ENCODE measurements around the gene EXOC7. TPM values are rescaled to one million over a fixed set of nuclear protein-coding genes. Genes with fewer than 3 reads are reported as not detected.
"Not testable (repeated sequence)": the region's sequence is repeated elsewhere in the genome, so short reads cannot be mapped to it uniquely, and the experiment has no call there.

Gene EXOC7
- total RNA-seq, 1 donor from 2014 or later: 125 TPM

DNA sequence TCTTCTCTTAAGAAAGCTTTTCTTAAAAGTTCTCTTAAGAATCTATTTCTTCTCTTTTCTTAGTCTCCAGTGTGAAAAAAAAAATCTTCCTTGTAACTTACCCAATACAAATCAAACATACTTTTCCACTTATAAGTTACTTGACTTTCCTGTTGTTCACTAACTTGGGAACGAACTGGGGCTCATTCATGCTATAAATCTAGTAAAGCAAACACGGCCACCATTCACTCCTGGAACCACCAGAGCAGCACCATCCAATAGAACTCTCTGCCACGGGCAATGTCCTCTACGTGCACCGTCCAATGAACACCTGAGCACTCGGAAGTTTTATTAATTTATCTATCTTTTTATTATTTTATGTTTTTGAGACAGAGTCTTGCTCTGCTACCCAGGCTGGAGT is 52.0 kb downstream of the EXOC7 start:
- ATAC-seq: no peak
- intact Hi-C loops (cut with DNase I): no loop called here
- DNase-seq (ENCODE audit: low spot score): no peak

DNA sequence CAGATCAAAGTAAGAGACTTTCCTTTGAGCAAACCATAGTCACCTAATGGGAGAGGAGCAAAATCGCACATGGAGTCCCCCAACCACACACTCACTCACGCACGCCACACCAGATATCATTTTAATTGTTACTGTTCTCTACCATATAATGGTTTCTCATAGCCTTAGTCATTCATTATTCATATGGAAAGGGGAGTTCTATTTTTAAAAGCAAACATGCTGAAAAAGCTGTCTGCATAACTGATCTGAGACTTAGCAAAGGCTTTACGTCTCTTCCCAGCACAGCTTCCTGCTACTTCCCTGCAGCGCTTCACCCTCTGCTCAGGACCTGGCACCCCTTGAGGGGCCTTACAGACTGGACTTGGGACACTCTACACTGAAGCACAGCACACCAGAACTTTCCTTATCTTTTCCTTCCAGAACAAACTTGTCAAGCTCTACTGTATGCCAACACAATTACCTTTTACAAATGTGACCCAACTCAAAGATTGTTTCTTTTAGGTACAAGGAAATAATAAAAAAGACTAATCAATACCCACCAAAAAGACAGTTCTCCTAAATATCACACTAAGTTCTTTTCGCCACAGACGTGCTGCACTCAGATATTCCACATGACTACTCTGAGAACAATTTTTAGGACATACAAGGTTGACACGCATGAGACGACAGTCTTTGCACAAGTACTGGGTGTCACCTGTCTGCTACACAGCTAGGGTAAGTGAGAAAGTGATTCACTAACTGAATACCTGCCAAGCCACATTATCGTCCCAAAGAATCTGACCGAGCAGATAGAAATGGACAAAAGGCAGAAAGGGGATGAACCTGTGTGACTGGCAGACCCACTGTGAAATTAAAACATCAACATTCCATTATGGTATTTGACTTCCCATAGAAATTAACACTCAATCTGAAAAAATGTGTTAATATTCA is 52.8 kb downstream of the EXOC7 start:
- DNase-seq (ENCODE audit: low spot score): no peak
- intact Hi-C loops (cut with DNase I): no loop called here
- ATAC-seq: no peak

DNA sequence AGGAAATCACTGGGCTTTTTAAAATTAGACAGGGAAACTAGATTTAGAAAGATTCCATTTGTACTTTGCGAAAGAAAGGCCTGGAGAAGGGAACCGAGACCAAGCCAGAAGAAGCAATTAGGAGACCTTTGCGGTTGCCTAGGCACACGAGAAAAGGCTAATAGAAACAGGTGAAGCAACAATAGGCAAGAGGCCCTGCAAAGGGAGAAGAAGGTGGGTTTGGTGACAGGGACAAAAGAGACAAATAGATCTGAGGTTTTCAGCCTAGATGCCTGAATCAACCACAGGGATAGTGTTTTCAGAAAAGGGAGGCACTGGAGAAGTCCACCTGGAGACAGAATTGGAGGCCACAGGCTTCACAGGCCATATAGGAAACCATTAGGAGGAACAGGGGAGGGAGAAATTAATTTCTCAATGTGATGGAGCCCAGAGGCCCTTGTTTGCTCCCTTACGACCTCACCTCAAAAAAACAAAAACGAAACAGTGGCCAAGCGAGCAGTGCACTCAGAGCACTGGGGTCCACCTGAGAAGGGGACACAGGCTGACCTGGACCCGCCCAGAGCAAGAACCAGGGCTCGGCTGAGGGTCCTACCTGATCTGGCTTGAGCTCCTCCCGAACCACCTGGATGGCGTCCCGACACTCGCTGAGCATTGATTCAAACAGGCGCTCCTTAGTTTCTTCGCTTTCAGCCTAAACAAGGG is 53.6 kb downstream of the EXOC7 start:
- DNase-seq (ENCODE audit: low spot score) (no peak), ATAC-seq (no peak)
- intact Hi-C loops (cut with DNase I): no loop called here

DNA sequence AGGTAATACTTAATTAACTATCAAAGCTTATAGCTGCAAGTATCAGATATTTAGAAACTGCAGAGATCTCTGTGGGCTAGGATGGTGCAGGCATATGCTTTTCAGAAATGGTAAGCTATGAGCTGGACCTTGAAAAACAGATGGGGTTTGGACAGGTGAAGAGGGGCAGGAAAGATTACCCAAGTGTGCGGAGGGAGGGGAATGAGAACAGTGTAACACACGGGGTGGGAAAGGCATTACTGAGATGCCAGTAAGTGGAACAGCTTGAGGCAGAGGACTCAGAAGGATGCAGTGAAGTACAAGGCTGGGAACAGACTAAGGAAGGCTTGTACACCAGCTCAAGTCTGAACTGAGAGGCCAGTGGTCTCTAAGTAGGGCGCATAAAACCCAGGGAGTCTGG is 54.3 kb downstream of the EXOC7 start:
- DNase-seq (ENCODE audit: low spot score) (no peak), ATAC-seq (no peak)
- intact Hi-C loops (cut with DNase I): no loop called here

DNA sequence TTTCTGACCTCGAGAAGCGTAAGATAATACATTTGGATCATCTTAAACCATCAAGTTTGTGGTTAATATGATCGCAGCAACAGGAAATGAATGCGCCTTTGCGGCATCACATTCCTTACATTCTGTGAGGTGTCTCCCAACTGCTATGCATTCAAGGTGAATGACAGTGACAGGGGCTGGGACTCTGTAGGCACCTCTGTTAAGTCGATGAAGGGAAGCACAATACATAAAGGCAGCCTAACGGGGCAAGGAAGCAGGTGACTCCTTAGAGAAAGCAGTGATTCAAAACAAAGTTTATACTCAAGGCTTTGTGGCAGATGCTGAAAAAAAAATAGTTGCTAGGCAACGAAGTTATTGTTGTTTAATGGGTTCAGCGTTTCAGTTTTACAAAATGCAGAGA is 54.9 kb downstream of the EXOC7 start:
- intact Hi-C loops (cut with DNase I): no loop called here
- DNase-seq (ENCODE audit: low spot score): no peak
- ATAC-seq: no peak

DNA sequence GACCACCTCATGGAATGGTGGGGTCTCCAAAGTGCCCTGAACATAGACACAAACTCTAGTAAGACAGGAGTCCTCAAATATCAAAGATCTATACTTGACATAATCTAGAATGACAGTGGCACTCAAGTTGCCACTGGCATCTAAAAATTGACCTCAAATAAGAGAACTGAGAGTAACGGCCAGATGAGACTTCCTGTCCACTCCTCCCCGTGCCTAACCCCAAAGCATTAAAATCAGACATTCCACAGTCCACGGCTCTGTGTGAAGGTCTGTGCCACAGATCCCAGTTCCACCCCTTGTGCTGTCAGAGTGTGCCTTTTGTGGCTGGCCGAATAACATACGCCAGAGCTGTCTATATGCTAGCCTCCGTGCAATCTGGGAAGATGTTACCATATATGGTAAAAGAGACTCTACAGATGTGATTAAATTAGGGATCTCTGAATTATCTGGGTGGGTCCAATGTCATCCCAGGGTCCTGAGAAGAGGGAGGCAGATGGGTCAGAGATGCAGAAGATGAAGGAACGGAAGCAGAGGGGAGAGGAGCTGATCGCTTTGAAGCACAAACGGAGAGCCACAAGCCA is 55.5 kb downstream of the EXOC7 start:
- no peak for ATAC-seq
- intact Hi-C loops (cut with DNase I): no loop called here
- no peak for DNase-seq (ENCODE audit: low spot score)

DNA sequence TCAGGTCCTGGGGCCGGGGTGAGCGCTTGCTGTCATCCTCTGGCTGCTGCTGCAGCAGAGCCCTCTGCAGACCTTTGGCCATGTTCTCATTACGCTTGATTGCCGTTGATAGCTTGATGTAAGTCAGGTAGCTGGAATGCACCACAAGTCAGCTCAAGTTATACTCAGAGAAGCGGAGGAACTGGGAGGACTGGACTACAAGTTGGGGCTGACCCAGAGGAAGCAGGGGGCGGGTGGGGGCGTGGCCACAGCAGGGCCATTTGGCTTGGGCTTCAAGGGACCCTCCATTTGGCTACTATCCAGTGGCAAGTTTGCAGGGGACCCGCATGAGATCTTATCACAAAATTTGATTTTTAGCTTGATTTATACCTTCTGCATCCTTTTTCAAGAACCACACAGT is 57.5 kb downstream of the EXOC7 start:
- DNase-seq (ENCODE audit: low spot score) (no peak), ATAC-seq (no peak)
- intact Hi-C loops (cut with DNase I): no loop called here

DNA sequence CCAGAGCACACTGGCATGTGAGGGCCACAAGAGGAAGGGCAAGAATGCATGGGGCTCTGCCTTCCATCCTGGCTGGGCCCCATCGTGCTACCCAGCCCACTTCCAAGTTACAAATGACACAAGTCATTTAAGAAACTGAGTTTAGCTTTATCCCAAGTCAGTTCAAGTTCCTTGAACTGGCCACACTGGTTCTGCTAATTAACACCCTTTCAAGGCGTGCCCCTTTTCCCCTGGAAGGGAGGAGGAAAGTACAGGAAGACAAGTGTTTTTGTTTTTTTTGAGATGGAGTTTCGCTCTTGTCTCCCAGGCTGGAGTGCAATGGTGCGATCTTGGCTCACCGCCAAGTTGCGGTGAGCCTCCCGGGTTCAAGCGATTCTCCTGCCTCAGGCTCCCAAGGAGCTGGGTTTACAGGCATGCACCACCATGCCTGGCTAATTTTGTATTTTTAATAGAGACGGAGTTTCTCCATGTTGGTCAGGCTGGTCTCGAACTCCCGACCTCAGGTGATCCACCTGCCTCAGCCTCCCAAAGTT is 59.0 kb downstream of the EXOC7 start:
- ATAC-seq; intact Hi-C loops (cut with DNase I); DNase-seq (ENCODE audit: low spot score): not testable (repeated sequence)

DNA sequence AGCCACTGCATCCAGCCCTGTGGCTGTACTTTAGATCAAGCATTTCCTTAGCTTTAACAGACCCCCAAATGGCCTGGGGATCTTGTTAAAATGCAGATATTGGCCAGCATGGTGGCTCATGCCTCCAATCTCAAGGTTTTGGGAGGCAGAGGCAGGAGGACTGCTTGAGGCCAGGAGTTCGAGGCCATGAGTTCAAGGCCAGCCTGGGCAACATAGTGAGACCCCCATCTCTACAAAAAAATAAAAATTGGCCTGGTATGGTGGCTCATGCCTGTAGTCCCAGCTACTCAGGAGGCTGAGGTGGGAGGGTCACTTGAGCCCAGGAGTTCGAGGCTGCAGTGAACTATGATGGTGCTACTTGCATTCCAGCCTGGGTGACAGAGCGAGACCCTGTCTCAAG is 60.7 kb downstream of the EXOC7 start:
- ATAC-seq: not testable (repeated sequence)

DNA sequence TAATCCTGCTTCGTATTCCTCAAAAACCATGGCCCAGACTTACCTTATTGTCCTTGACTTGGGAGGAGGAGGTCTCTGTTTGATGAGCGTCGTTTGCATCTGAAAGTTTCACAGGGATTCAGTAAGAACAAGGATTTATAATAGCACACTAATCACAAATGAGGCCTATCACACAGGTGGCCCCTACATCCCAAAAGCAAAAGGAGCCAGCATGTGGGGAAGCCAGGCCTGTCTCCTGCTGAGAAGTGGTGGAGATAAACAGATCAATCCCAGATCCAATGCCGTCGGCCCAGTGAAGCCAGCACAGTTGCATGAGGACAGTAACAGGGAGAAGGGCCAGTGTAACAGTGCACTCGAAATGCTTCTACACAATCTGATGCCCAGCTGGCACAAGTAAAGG is 63.2 kb downstream of the EXOC7 start:
- intact Hi-C loops (cut with DNase I): no loop called here
- ATAC-seq (no peak), DNase-seq (ENCODE audit: low spot score) (no peak)

More for the DNA sequence above, 60.7 kb downstream of the EXOC7 start:
- intact Hi-C loops (cut with DNase I); DNase-seq (ENCODE audit: low spot score): not testable (repeated sequence)

DNA sequence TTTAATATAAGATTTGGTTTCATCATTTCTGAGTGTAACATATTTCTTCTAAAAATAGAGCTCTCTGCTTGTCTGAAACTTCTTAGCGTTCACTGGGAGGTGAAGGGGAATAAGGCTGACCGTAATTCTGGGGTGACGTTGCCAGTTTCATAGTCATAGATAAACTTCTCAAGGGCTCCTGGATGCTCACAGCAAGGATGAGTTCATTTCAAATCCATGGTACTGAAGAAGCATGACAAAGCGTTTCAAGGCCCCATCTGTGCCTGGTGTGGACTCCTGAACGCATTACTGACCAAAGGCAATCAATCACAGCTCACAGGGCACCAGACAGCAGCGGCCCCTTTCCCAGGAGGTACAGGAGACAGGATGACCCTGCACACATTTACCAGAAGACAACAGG is 64.5 kb downstream of the EXOC7 start:
- intact Hi-C loops (cut with DNase I): loop anchor here (10.0 kb wide), 1 partner anchor 1124 kb away; no protein-coding TSS in a partner anchor
- ATAC-seq: no peak
- no peak for DNase-seq (ENCODE audit: low spot score)

DNA sequence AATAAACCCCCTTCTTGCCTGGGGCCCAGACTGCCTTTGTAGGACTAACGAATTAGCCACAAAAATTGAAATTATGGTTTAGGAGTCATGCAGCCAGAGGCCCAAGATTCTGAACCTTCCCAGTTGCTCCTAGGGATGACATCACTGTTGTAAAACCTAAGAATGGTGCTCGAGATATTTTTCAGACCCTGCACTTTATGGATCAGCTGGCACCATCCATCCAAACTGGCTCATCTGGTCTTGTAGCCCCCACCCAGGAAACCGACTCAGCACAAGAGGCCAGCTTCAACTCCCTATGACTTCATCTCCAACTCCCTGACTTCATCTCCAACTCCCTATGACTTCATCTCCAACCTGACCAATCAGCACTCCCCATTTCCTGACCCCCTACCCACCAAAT is 65.5 kb downstream of the EXOC7 start:
- intact Hi-C loops (cut with DNase I): loop anchor here (10.0 kb wide), 1 partner anchor 1123 kb away; no protein-coding TSS in a partner anchor
- ATAC-seq: no peak
- DNase-seq (ENCODE audit: low spot score): no peak

DNA sequence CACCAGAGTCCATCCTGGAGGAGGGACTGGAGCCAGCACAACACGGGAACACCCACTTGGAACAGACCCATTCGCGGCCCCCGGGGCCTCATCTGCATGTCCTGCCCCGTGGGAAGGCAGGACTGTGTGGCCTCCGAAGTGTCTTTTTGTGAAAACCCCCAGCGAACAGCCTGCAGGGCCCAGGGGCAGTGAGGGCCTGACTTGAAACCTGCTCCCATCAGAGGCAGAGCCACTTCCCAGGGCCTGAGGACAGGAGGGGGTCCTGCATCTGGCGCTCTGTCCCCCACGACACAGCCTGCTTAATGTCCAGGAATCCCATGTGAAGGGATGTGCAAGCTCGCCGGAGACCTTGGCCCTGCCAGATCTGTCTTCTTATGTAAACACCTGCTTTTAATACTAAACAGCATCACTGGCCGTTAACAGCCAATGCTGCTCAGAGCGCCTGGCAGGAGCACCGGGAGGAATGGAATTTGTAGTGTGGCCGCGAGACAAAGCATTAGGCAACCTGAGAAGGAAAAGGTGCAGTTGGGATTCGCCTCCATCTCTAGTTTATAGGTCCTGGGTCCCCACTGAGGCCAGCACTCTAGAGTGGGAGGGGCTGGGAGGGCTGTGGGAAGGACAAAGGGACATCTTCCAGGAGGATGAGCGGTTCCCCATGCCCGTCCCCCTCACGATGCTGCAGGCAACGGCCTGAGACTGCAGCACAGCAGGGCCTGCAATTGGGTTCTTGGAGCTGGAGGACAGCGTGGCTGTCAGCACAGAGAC is 66.9 kb downstream of the EXOC7 start:
- ATAC-seq (peak; percentile 15), DNase-seq (ENCODE audit: low spot score) (no peak)
- intact Hi-C loops (cut with DNase I): loop anchor here (10.0 kb wide), 1 partner anchor 1122 kb away; no protein-coding TSS in a partner anchor

DNA sequence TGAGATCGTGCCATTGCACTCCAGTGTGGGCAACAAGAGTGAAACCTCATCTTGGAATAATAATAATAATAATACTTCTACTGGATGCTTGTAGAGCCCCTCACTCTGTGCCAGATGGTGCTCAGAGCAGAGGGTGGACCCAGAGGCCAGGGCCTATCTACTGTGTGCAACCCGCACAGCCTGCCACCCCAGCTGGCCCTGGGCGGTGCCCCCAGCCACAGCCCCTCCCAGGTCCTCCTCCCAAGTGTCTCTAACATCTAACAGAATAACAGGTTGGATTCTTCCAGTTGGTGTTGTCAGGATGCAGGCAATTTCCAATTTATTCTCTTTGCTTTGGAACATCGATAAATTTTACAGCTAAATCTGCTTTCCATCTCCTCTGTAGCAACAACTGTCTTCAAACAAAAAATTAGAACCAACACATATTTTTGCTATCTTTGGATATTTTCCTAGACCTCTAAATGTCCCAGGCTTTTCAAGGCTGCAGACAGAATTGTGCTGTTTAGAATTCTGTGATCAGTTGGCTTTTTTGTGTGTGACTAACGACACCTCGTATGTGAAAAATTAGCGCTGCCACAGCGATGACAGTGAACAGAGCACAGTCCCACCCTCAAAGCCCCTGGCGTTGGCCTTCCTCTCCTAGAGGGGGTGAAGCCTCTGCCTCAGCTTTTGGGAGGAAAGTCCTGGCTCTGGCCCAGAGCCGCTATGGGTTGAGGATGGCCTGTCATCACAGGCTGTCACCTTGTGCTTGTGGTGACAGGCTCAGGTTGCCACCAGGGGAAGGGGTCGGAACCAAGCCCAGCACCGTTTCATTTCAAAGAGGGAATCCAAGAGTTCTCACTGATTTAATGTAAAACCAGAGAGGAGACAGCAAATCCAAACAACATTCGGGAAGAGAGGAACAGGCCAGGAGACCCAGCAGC is 68.9 kb downstream of the EXOC7 start:
- ATAC-seq: no peak
- DNase-seq (ENCODE audit: low spot score): no peak
- intact Hi-C loops (cut with DNase I): loop anchor here (10.0 kb wide), 1 partner anchor 1120 kb away; no protein-coding TSS in a partner anchor

DNA sequence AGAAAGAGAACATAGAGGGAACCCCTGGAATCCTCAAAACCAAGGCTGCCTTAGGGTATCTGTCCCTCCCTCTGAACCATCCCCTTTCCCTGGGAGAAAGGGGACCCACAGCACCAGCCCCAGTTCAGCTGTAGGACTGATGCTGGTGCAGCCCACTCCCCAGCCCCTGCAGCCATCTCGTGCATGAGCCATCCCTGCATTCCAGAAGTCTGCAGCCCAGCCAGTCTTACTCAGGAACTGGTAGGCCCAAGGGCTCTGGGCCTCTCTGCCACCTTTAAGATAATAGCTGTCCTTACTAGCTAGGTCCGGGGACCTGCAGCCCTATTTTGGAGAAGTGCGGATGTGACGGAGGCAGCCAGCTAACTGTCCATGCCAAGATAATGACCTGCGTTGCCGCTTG is 70.4 kb downstream of the EXOC7 start:
- DNase-seq (ENCODE audit: low spot score) (no peak), ATAC-seq (no peak)
- intact Hi-C loops (cut with DNase I): loop anchor here (10.0 kb wide), 1 partner anchor 1118 kb away; no protein-coding TSS in a partner anchor

DNA sequence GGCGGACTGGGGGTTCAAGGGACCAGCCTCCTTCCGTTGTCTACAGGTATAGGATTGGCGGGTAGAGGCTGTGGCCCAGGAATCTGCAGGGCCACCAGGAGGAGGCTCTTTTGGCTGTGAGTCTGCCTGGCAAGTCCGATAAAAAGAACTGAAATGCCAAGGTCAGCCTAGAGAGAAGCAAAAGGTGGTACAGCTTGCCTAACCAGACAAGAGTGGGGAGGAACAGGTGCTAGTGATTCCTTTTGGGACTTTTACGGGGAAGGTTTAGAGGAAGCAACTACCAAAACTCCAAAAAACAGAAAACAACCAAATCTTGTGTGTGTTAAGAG is 70.8 kb downstream of the EXOC7 start:
- no peak for DNase-seq (ENCODE audit: low spot score)
- intact Hi-C loops (cut with DNase I): loop anchor here (10.0 kb wide), 1 partner anchor 1118 kb away; no protein-coding TSS in a partner anchor
- ATAC-seq: no peak

DNA sequence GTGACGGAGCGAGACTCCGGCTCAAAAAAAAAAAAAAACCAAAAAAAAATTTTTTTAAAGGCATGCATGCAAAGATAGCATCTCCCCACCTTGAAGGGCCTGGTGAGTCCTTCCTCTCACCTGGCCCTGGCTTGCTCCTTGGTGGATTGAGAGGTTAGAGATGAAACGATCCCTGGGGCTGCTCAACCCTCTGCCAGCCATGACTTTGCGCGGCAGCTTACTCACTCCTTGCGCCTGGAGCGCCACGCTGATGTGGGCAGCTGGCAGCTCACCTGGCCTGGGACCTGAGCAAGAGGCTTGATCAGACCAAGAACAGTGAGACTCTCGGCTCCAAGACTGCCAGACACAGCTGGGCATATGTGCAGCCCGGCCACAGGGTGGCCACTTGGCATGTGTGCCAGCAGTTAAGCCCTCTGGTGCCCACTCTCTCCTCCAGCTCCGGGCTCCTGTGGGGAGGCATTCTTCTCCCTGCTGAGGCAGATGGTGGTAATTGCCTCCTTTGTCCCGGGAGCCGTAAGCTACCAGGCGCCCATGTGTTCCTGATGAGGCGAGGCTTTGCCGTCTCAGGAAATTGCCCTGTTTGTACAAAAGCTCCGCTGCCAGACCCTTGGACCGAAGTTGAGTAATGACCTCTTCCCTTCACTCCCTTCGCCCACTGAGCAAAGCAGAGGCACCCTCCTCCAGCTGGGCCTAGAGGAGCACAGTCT is 71.4 kb downstream of the EXOC7 start:
- ATAC-seq: no peak
- DNase-seq (ENCODE audit: low spot score): no peak
- intact Hi-C loops (cut with DNase I): loop anchor here (10.0 kb wide), 1 partner anchor 1117 kb away; no protein-coding TSS in a partner anchor
